Neural cell (in vitro differentiated cells): ENCODE data around the gene MYMK. TPM values are rescaled to one million over a fixed set of nuclear protein-coding genes. Genes with fewer than 3 reads are reported as not detected.

Experiments
- H2AFZ ChIP-seq: fragments of 200-600, 300-800 bp; sonication (generic), shearing (Covaris generic); 2 replicates; pipeline ENCODE4 v1.6.0; 2014; ENCODE audit warnings: low read depth, mild to moderate bottlenecking, antibody characterized with exemption, low read length, moderate library complexity
- H3F3A ChIP-seq: fragments of 200-600 bp; shearing (Covaris generic); 2 replicates; pipeline ENCODE4 v1.6.1; 2016; ENCODE audit warnings: mild to moderate bottlenecking, moderate library complexity, mixed read lengths, antibody characterized with exemption, low read length; ENCODE audit not compliant: insufficient read depth, poor library complexity, severe bottlenecking
- H3K27ac ChIP-seq: fragments of 200-600, 300-800 bp; sonication (generic), shearing (Covaris generic); 2 replicates; pipeline ENCODE4 v1.5.1; 2014; ENCODE audit warnings: mild to moderate bottlenecking, low read length, moderate library complexity
- H3K27me3 ChIP-seq: fragments of 300-800, 200-600 bp; sonication (generic), shearing (Covaris generic); 2 replicates; pipeline ENCODE4 v1.6.0; 2014; ENCODE audit warnings: mild to moderate bottlenecking, low read depth, low read length, moderate library complexity; ENCODE audit not compliant: insufficient read depth
- H3K36me3 ChIP-seq: fragments of 300-800, 200-600 bp; sonication (generic), shearing (Covaris generic); 2 replicates; pipeline ENCODE4 v1.5.1; 2014; ENCODE audit warnings: mild to moderate bottlenecking, antibody characterized with exemption, low read length, moderate library complexity; ENCODE audit not compliant: insufficient read depth
- H3K4me2 ChIP-seq: fragments of 300-800, 200-600 bp; sonication (generic), shearing (Covaris generic); 2 replicates; pipeline ENCODE4 v1.6.0; 2014; ENCODE audit warnings: mild to moderate bottlenecking, low read length
- H3K4me3 ChIP-seq: fragments of 300-800, 200-600 bp; sonication (generic), shearing (Covaris generic); 2 replicates; pipeline ENCODE4 v1.5.1; 2014; ENCODE audit warnings: mild to moderate bottlenecking, low read length, moderate library complexity
- H3K79me2 ChIP-seq: fragments of 200-600 bp; shearing (Covaris generic); replicated peaks from 2 replicates; pipeline ENCODE4 v1.6.0; 2014; ENCODE audit warnings: mild to moderate bottlenecking, low read length, moderate library complexity; ENCODE audit not compliant: insufficient read depth
- H3K9ac ChIP-seq: fragments of 300-800, 200-600 bp; sonication (generic), shearing (Covaris generic); 2 replicates; pipeline ENCODE4 v1.6.1; 2016; ENCODE audit warnings: mild to moderate bottlenecking, low read length, mixed read lengths
- H3K9me2 ChIP-seq: fragments of 200-600 bp; shearing (Covaris generic); 2 replicates; pipeline ENCODE4 v1.6.1; 2016; ENCODE audit warnings: mild to moderate bottlenecking, low read length, mixed read lengths; ENCODE audit not compliant: insufficient read depth
- H3K9me3 ChIP-seq: fragments of 200-600, 300-800 bp; sonication (generic), shearing (Covaris generic); 2 replicates; pipeline ENCODE4 v1.6.1; 2016; ENCODE audit warnings: mild to moderate bottlenecking, mixed run types, low read length, moderate library complexity, mixed read lengths
- H4K20me1 ChIP-seq: fragments of 200-600 bp; shearing (Covaris generic); 2 replicates; pipeline ENCODE4 v1.6.1; 2016; ENCODE audit warnings: mild to moderate bottlenecking, mixed run types; ENCODE audit not compliant: insufficient read depth
- EP300 ChIP-seq: fragments of 450-650 bp; conservative IDR thresholded peaks from 2 replicates; pipeline ENCODE4 v1.6.1; 2014; ENCODE audit warnings: antibody characterized with exemption, mild to moderate bottlenecking, moderate library complexity; ENCODE audit not compliant: poor library complexity, severe bottlenecking
- EZH2 ChIP-seq: fragments of 200-600, 300-800 bp; shearing (Covaris generic), sonication (generic); IDR thresholded peaks from 2 replicates; pipeline ENCODE4 v1.6.1; 2014; ENCODE audit warnings: antibody characterized with exemption, low read length, borderline replicate concordance, mild to moderate bottlenecking; ENCODE audit not compliant: insufficient read depth, poor library complexity, severe bottlenecking
- MXI1 ChIP-seq: fragments of 450-650 bp; conservative IDR thresholded peaks from 2 replicates; pipeline ENCODE4 v1.6.1; 2014; ENCODE audit warnings: antibody characterized with exemption, mild to moderate bottlenecking; ENCODE audit not compliant: poor library complexity, severe bottlenecking
- POLR2AphosphoS5 ChIP-seq: IDR thresholded peaks from 2 replicates; pipeline ENCODE4 v1.6.1; 2012
- RAD21 ChIP-seq: fragments of 450-650 bp; conservative IDR thresholded peaks from 2 replicates; pipeline ENCODE4 v1.6.1; 2014; ENCODE audit warnings: antibody characterized with exemption, mild to moderate bottlenecking, moderate library complexity
- SMC3 ChIP-seq: fragments of 450-650 bp; conservative IDR thresholded peaks from 2 replicates; pipeline ENCODE4 v1.6.1; 2014; ENCODE audit warnings: antibody characterized with exemption, mild to moderate bottlenecking, moderate library complexity; ENCODE audit not compliant: poor library complexity
- TAF1 ChIP-seq: IDR thresholded peaks from 2 replicates; pipeline ENCODE4 v1.6.1; 2012; ENCODE audit warnings: low read depth
- polyA plus RNA-seq: library from polyadenylated mRNA; depleted of rRNA; stranded (reverse); fragments of >200 nt; gene quantifications from 2 replicates; pipeline ENCODE4 v1.2.3, GENCODE V29; 2014
- TF ChIP-seq, protein P1 (sequence below): IDR thresholded peaks from 2 replicates; pipeline ENCODE4 v1.6.1; 2012; ENCODE audit warnings: borderline replicate concordance
- TF ChIP-seq, protein P2 (sequence below): fragments of 450-650 bp; IDR thresholded peaks from 2 replicates; pipeline ENCODE4 v1.5.1; 2014; ENCODE audit warnings: antibody characterized with exemption, mild to moderate bottlenecking, moderate library complexity; ENCODE audit not compliant: poor library complexity, severe bottlenecking

MYMK gene
- polyA plus RNA-seq, 1 donor from 2014 or later: not detected

DNA sequence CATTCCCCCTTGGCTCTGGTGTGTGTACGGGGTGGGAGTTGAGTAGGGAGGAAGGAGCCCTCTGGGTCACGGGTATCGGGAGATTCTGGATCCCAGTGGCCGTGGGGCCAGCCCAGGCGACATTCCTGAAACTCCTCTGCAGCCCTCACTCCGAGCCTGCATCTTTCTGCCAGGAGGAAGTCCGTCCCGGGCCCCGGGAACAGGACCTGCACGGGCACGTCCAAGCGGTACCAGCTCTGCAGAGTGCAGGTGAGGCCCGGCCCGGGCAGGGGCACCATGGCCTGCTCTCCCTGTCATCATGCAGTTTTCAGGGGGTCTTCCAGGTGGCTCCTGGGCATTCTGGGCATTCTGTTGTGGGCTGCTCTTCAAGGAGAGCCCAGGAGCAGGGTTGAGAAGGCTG lies 13.4 kb upstream of the MYMK start:
- Histone ChIP-seq H3K9me3 (no peaks in the 10 kb centered on the region), H3F3A (no peaks in the 10 kb centered on the region), H3K27me3 (no peaks in the 10 kb centered on the region), H3K36me3 (no peaks in the 10 kb centered on the region), H4K20me1 (no peaks in the 10 kb centered on the region), H3K4me3 (no peak overlapping the region), H3K4me2 (no peak overlapping the region), H2AFZ (no peak overlapping the region), H3K9ac (no peak overlapping the region), H3K27ac (no peak overlapping the region), H3K9me2 (no peaks in the 10 kb centered on the region), H3K79me2 (no peaks in the 10 kb centered on the region)
- TF ChIP-seq SMC3: no peak
- TF ChIP-seq EZH2: no peak
- TF ChIP-seq TAF1: no peak
- TF ChIP-seq, protein P1, sequence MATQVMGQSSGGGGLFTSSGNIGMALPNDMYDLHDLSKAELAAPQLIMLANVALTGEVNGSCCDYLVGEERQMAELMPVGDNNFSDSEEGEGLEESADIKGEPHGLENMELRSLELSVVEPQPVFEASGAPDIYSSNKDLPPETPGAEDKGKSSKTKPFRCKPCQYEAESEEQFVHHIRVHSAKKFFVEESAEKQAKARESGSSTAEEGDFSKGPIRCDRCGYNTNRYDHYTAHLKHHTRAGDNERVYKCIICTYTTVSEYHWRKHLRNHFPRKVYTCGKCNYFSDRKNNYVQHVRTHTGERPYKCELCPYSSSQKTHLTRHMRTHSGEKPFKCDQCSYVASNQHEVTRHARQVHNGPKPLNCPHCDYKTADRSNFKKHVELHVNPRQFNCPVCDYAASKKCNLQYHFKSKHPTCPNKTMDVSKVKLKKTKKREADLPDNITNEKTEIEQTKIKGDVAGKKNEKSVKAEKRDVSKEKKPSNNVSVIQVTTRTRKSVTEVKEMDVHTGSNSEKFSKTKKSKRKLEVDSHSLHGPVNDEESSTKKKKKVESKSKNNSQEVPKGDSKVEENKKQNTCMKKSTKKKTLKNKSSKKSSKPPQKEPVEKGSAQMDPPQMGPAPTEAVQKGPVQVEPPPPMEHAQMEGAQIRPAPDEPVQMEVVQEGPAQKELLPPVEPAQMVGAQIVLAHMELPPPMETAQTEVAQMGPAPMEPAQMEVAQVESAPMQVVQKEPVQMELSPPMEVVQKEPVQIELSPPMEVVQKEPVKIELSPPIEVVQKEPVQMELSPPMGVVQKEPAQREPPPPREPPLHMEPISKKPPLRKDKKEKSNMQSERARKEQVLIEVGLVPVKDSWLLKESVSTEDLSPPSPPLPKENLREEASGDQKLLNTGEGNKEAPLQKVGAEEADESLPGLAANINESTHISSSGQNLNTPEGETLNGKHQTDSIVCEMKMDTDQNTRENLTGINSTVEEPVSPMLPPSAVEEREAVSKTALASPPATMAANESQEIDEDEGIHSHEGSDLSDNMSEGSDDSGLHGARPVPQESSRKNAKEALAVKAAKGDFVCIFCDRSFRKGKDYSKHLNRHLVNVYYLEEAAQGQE: no peak
- TF ChIP-seq, protein P2, sequence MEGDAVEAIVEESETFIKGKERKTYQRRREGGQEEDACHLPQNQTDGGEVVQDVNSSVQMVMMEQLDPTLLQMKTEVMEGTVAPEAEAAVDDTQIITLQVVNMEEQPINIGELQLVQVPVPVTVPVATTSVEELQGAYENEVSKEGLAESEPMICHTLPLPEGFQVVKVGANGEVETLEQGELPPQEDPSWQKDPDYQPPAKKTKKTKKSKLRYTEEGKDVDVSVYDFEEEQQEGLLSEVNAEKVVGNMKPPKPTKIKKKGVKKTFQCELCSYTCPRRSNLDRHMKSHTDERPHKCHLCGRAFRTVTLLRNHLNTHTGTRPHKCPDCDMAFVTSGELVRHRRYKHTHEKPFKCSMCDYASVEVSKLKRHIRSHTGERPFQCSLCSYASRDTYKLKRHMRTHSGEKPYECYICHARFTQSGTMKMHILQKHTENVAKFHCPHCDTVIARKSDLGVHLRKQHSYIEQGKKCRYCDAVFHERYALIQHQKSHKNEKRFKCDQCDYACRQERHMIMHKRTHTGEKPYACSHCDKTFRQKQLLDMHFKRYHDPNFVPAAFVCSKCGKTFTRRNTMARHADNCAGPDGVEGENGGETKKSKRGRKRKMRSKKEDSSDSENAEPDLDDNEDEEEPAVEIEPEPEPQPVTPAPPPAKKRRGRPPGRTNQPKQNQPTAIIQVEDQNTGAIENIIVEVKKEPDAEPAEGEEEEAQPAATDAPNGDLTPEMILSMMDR: no peak
- TF ChIP-seq MXI1: no peak
- TF ChIP-seq EP300: no peak
- no peak for TF ChIP-seq RAD21
- TF ChIP-seq POLR2AphosphoS5: no peak

DNA sequence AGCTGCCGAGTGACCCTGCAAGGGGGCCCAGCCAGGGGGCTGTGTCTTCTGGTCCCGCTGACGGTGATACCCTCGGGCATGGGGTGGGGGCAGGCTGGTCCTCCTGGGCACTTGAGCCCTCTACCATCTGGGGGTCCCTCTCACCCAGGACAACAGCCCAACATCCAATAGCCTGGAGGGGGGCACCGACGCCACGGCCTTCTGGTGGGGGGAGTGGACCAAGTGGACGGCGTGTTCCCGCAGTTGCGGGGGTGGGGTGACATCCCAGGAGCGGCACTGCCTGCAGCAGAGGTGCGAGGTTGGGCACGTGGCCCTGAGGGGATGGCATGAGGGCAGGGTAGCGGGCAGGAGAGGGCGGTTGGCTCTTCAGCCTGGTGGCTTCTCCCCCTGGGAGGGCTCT lies 12.5 kb upstream of the MYMK start:
- Histone ChIP-seq H4K20me1 (no peaks in the 10 kb centered on the region), H3K9me2 (no peaks in the 10 kb centered on the region), H3K36me3 (no peaks in the 10 kb centered on the region), H3K79me2 (no peaks in the 10 kb centered on the region), H3K9ac (no peak overlapping the region), H3K4me3 (no peak overlapping the region), H3K4me2 (no peak overlapping the region), H3K27ac (no peak overlapping the region), H3K9me3 (no peaks in the 10 kb centered on the region), H2AFZ (no peak overlapping the region), H3K27me3 (no peaks in the 10 kb centered on the region), H3F3A (no peaks in the 10 kb centered on the region)
- TF ChIP-seq POLR2AphosphoS5: no peak

DNA sequence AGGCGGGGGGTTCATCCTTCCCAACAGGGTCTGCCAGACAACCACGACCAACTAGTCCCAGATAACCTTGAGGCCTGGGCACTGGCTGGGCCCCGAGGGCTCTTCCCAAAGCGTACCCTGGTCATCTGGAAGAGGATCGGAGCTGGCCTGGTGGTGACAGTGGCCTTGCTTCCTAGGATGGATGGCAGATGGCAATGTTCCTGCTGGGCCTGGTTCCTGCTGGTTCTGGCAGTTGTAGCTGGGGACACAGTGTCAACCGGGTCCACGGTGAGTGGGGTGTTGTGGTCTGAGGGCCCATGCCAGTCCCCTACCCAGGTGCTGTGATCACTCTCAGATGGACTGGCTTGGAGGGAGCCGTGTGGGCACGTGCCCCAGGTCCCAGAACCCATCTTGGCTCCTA lies 11.8 kb upstream of the MYMK start:
- Histone ChIP-seq H3K4me3 (no peak overlapping the region), H2AFZ (no peak overlapping the region), H3K27ac (no peak overlapping the region), H3K36me3 (no peaks in the 10 kb centered on the region), H3F3A (no peaks in the 10 kb centered on the region), H3K9me2 (no peaks in the 10 kb centered on the region), H4K20me1 (no peaks in the 10 kb centered on the region), H3K9me3 (no peaks in the 10 kb centered on the region), H3K4me2 (no peak overlapping the region), H3K79me2 (no peaks in the 10 kb centered on the region), H3K9ac (no peak overlapping the region), H3K27me3 (no peaks in the 10 kb centered on the region)
- TF ChIP-seq MXI1 (no peak), SMC3 (no peak), EP300 (no peak), EZH2 (no peak), TAF1 (no peak), POLR2AphosphoS5 (no peak), RAD21 (no peak)
- TF ChIP-seq, protein P2: no peak
- TF ChIP-seq, protein P1: no peak
